GM12878 (cell line): ENCODE measurements around the gene LMX1B. TPM values are rescaled to one million over a fixed set of nuclear protein-coding genes. Genes with fewer than 3 reads are reported as not detected.

Experiments used
- ATAC-seq: fragments of 200-7000 bp; cut with Tn5 transposase; 3 replicates; pipeline ENCODE4 v1.9.1; 2020; ENCODE audit warnings: mild to moderate bottlenecking, moderate library complexity
- BruUV-seq: library from RNA; stranded (reverse); fragments of 400-500 nt; replicated peaks from 2 replicates; lab custom pipeline; 2021; lab: Mats Ljungman, UMichigan
- CTCF ChIA-PET: fragments of 300-600 bp; sonication (Branson Sonifier 250); formaldehyde crosslinking; extraction: SDS; loops from one replicate; lab custom pipeline; 2021; ENCODE audit warnings: inconsistent platforms; lab: Yijun Ruan, JAX
- POLR2A ChIA-PET: fragments of 350-600 bp; formaldehyde crosslinking; extraction: SDS; loops from one replicate; lab custom pipeline; 2021; ENCODE audit warnings: inconsistent platforms; lab: Charles Lee
- RAD21 ChIA-PET: fragments of 300-600 bp; sonication (Branson Sonifier 250); formaldehyde crosslinking; loops from one replicate; lab custom pipeline; 2023; ENCODE audit warnings: antibody characterized with exemption; ENCODE audit not compliant: unreplicated experiment; lab: Charles Lee
- SMC1A ChIA-PET: fragments of 300-600 bp; sonication (Branson Sonifier 250); formaldehyde crosslinking; loops from one replicate; lab custom pipeline; 2023; ENCODE audit not compliant: unreplicated experiment, uncharacterized antibody; lab: Charles Lee
- DNase-seq: peaks from one replicate; pipeline ENCODE4 v3.0.0-alpha.2; 2011; ENCODE audit warnings: low read depth, low spot score
- FAIRE-seq: peaks from 3 replicates; lab custom pipeline; 2011; peaks lifted over from hg19 to GRCh38; lab: Jason Lieb, UNC
- H2AFZ ChIP-seq: 2 replicates; pipeline ENCODE4 v1.6.0; 2011; ENCODE audit warnings: low read depth, low read length, control low read depth; ENCODE audit not compliant: control insufficient read depth
- H3K27ac ChIP-seq: 2 replicates; pipeline ENCODE4 v1.5.1; 2011; ENCODE audit warnings: control low read depth; ENCODE audit not compliant: control insufficient read depth, insufficient read depth
- H3K27me3 ChIP-seq, 2 experiments: replicated peaks in 1 of 2; 2 replicates each; pipeline versions ENCODE4 v1.6.0 to v1.6.1; 2011; ENCODE audit warnings: low read length in 1 of 2; ENCODE audit not compliant: control insufficient read depth in 2 of 2, insufficient read depth in 2 of 2
- H3K36me3 ChIP-seq, 2 experiments: 2 replicates each; pipeline ENCODE4 v1.5.1; 2011; ENCODE audit warnings: low read length in 1 of 2; ENCODE audit not compliant: control insufficient read depth in 2 of 2, insufficient read depth in 2 of 2
- H3K4me1 ChIP-seq: 2 replicates; pipeline ENCODE4 v1.6.1; 2011; ENCODE audit warnings: mild to moderate bottlenecking, low read length, moderate library complexity, mixed read lengths; ENCODE audit not compliant: control insufficient read depth, insufficient read depth
- H3K4me2 ChIP-seq: 2 replicates; pipeline ENCODE4 v1.6.0; 2011; ENCODE audit warnings: control low read depth; ENCODE audit not compliant: control insufficient read depth, insufficient read depth
- H3K4me3 ChIP-seq: fragments of 200-600 bp; sonication (generic); 2 replicates; pipeline ENCODE4 v1.5.1; 2016
- H3K79me2 ChIP-seq: 2 replicates; pipeline ENCODE4 v1.6.0; 2011; ENCODE audit warnings: low read length; ENCODE audit not compliant: control insufficient read depth, insufficient read depth
- H3K9ac ChIP-seq: 2 replicates; pipeline ENCODE4 v1.8.0; 2011; ENCODE audit warnings: low read length, control low read depth, mixed read lengths; ENCODE audit not compliant: control insufficient read depth, insufficient read depth
- H3K9me3 ChIP-seq: replicated peaks from 3 replicates; pipeline ENCODE4 v1.5.1; 2011; ENCODE audit warnings: mild to moderate bottlenecking, low read length; ENCODE audit not compliant: control insufficient read depth, insufficient read depth
- H4K20me1 ChIP-seq: 2 replicates; pipeline ENCODE4 v1.6.0; 2011; ENCODE audit not compliant: control insufficient read depth, insufficient read depth
- BMI1 ChIP-seq: fragments of 450-650 bp; IDR thresholded peaks from 2 replicates; pipeline ENCODE4 v1.6.1; 2016; ENCODE audit warnings: mild to moderate bottlenecking, moderate library complexity, borderline replicate concordance
- FOXK2 ChIP-seq: fragments of 450-650 bp; IDR thresholded peaks from 2 replicates; pipeline ENCODE4 v1.6.1; 2017; ENCODE audit warnings: mild to moderate bottlenecking, moderate library complexity
- HDAC6 ChIP-seq: fragments of 200-600 bp; sonication (generic); IDR thresholded peaks from one replicate; pipeline ENCODE4 v1.8.0; 2017; ENCODE audit warnings: antibody characterized with exemption; ENCODE audit not compliant: unreplicated experiment
- HDGF ChIP-seq: fragments of 450-650 bp; IDR thresholded peaks from 2 replicates; pipeline ENCODE4 v1.6.1; 2016; ENCODE audit warnings: antibody characterized with exemption
- MEF2B ChIP-seq: fragments of 450-650 bp; IDR thresholded peaks from 2 replicates; pipeline ENCODE4 v1.6.1; 2018; ENCODE audit warnings: mild to moderate bottlenecking, moderate library complexity; ENCODE audit not compliant: partially characterized antibody, poor library complexity, severe bottlenecking
- MTA2 ChIP-seq: fragments of 450-650 bp; IDR thresholded peaks from 2 replicates; pipeline ENCODE4 v1.6.1; 2016; ENCODE audit warnings: low read depth, mild to moderate bottlenecking, moderate library complexity
- PAX8 ChIP-seq: fragments of 450-650 bp; IDR thresholded peaks from 2 replicates; pipeline ENCODE4 v1.6.1; 2017; ENCODE audit warnings: mild to moderate bottlenecking, moderate library complexity
- POLR2A ChIP-seq: IDR thresholded peaks from 2 replicates; pipeline ENCODE4 v1.6.1; 2011; ENCODE audit warnings: low read depth, mild to moderate bottlenecking, low read length
- SMAD1 ChIP-seq: fragments of 450-650 bp; IDR thresholded peaks from 2 replicates; pipeline ENCODE4 v1.6.1; 2018; ENCODE audit warnings: mild to moderate bottlenecking, low read depth; ENCODE audit not compliant: partially characterized antibody
- ZNF384 ChIP-seq: IDR thresholded peaks from 2 replicates; pipeline ENCODE4 v1.6.1; 2012; ENCODE audit warnings: low read depth, mild to moderate bottlenecking, low read length, improper control_type of control experiment, borderline replicate concordance
- ZNF622 ChIP-seq: fragments of 450-650 bp; IDR thresholded peaks from 2 replicates; pipeline ENCODE4 v1.6.1; 2017; ENCODE audit warnings: mild to moderate bottlenecking, inconsistent platforms
- WGBS: methylation state at CpG from one replicate; pipeline ENCODE4 v1.1.6; 2016; ENCODE audit warnings: low lambda C conversion rate; ENCODE audit not compliant: insufficient replicate concordance, insufficient coverage; ENCODE audit errors: missing lambda C conversion rate; 5-methylcytosine and 5-hydroxymethylcytosine counted together
- in situ Hi-C: fragments of 300-500 bp; cut with MboI; formaldehyde crosslinking; loops from 9 replicates; pipeline ENCODE4 v1.14.3; 2018; ENCODE audit warnings: mixed read lengths
- intact Hi-C: fragments of 100-400 bp; cut with micrococcal nuclease; formaldehyde crosslinking; loops from one replicate; pipeline ENCODE4 v1.14.2; 2022; ENCODE audit not compliant: unreplicated experiment
- polyA plus RNA-seq, 11 experiments: library from polyadenylated mRNA; depleted of rRNA in 4 of 11; unstranded in 6 of 11; stranded (reverse) in 5 of 11; fragments of >200 nt; fragmentation: Nextera tagmentation in 4 of 11; fragmentation: Illumina TruSeq in 1 of 11; extraction: Ambion mirVana in 4 of 11; extraction: Trizol in 1 of 11; gene quantifications; 1 replicate in 1 of 11; 2 replicates in 10 of 11; pipeline versions ENCODE4 v1.2.1 to v1.2.3, GENCODE V29; 2011 to 2016; ENCODE audit warnings: inconsistent platforms in 2 of 11, missing spikeins in 2 of 11, low read depth in 1 of 11
- total RNA-seq, 4 experiments: library from RNA; depleted of rRNA in 3 of 4; stranded (reverse); fragments of >200 nt in 3 of 4; fragmentation: Illumina TruSeq in 1 of 4; extraction: Trizol in 1 of 4; gene quantifications; 2 replicates each; pipeline versions ENCODE4 v1.2.1 to v1.2.3, GENCODE V29; 2013 to 2021
- TF ChIP-seq, protein P1 (sequence below): IDR thresholded peaks from 2 replicates; pipeline ENCODE4 v1.6.1; 2012; ENCODE audit warnings: low read depth, low read length, improper control_type of control experiment
- TF ChIP-seq, protein P2 (sequence below): IDR thresholded peaks from 2 replicates; pipeline ENCODE4 v1.6.1; 2012; ENCODE audit warnings: improper control_type of control experiment, low read depth, low read length; ENCODE audit not compliant: insufficient replicate concordance

Gene LMX1B
- total and polyA plus RNA-seq, 10 of the 15 experiments (the other 5 are each of a cell fraction or from before 2014, with no cell fraction given): not detected

DNA sequence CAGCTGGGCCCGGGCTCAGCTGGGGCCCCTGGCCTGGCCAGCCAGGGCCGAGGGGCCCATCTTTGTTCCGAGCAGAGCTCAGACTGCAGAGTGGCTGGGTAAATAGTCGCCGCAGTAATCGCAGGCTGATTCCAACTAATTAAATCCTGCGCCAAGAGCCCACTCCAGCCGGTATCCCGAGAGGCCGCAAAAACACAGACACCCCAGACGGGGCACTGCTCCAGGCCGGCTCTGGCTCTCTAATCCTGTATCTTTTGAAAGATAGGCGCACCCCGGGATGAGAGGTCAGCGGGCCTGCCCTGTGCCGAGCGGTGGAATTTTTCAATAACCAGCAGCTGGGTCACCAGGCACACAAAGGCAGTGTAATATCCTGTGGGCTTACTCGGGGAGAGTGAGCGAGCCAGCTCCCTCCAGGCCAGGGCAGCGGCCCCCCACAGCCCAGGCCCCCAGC, 57.7 kb downstream of the LMX1B start:
- no peak overlapping the region for H3K4me3 ChIP-seq
- ChIA-PET RAD21 (no interaction called here), SMC1A (no interaction called here), CTCF (interaction anchor here (0.6 to 1.5 kb wide), 2 partner anchors 19 to 171 kb away, joined by 3 read pairs; no protein-coding TSS in a partner anchor), POLR2A (interaction anchor here (0.5 kb wide), 1 partner anchor 1668 kb away, joined by 5 read pairs; no protein-coding TSS in a partner anchor)
- no peak overlapping the region for H3K27ac ChIP-seq
- no peak overlapping the region for H3K4me2 ChIP-seq
- in situ Hi-C loops: no loop called here
- no peaks in the 10 kb centered on the region for H4K20me1 ChIP-seq
- no TSS peak for BruUV-seq
- H3K9me3 ChIP-seq: no peaks in the 10 kb centered on the region
- intact Hi-C loops: no loop called here
- TF ChIP-seq SMAD1 (no peak), ZNF622 (no peak), MTA2 (no peak), MEF2B (no peak), HDGF (no peak), ZNF384 (no peak), HDAC6 (no peak), FOXK2 (no peak), BMI1 (no peak), POLR2A (no peak), PAX8 (no peak)
- TF ChIP-seq, protein P1, sequence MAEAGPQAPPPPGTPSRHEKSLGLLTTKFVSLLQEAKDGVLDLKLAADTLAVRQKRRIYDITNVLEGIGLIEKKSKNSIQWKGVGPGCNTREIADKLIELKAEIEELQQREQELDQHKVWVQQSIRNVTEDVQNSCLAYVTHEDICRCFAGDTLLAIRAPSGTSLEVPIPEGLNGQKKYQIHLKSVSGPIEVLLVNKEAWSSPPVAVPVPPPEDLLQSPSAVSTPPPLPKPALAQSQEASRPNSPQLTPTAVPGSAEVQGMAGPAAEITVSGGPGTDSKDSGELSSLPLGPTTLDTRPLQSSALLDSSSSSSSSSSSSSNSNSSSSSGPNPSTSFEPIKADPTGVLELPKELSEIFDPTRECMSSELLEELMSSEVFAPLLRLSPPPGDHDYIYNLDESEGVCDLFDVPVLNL: no peak
- TF ChIP-seq, protein P2, sequence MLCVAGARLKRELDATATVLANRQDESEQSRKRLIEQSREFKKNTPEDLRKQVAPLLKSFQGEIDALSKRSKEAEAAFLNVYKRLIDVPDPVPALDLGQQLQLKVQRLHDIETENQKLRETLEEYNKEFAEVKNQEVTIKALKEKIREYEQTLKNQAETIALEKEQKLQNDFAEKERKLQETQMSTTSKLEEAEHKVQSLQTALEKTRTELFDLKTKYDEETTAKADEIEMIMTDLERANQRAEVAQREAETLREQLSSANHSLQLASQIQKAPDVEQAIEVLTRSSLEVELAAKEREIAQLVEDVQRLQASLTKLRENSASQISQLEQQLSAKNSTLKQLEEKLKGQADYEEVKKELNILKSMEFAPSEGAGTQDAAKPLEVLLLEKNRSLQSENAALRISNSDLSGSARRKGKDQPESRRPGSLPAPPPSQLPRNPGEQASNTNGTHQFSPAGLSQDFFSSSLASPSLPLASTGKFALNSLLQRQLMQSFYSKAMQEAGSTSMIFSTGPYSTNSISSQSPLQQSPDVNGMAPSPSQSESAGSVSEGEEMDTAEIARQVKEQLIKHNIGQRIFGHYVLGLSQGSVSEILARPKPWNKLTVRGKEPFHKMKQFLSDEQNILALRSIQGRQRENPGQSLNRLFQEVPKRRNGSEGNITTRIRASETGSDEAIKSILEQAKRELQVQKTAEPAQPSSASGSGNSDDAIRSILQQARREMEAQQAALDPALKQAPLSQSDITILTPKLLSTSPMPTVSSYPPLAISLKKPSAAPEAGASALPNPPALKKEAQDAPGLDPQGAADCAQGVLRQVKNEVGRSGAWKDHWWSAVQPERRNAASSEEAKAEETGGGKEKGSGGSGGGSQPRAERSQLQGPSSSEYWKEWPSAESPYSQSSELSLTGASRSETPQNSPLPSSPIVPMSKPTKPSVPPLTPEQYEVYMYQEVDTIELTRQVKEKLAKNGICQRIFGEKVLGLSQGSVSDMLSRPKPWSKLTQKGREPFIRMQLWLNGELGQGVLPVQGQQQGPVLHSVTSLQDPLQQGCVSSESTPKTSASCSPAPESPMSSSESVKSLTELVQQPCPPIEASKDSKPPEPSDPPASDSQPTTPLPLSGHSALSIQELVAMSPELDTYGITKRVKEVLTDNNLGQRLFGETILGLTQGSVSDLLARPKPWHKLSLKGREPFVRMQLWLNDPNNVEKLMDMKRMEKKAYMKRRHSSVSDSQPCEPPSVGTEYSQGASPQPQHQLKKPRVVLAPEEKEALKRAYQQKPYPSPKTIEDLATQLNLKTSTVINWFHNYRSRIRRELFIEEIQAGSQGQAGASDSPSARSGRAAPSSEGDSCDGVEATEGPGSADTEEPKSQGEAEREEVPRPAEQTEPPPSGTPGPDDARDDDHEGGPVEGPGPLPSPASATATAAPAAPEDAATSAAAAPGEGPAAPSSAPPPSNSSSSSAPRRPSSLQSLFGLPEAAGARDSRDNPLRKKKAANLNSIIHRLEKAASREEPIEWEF: no peak
- DNase-seq (no peak), ATAC-seq (no peak), FAIRE-seq (no peak)
- no peak overlapping the region for H2AFZ ChIP-seq
- 35% methylated on average over 17 of the region's 20 CpGs for WGBS
- no peaks in the 10 kb centered on the region for H3K36me3 ChIP-seq
- no peaks in the 10 kb centered on the region for H3K79me2 ChIP-seq
- H3K9ac ChIP-seq: no peak overlapping the region
- H3K27me3 ChIP-seq: peaks cover 17 to 18% of the 10 kb centered on the region in 2 experiments; a peak in 3 of 4 replicates
- H3K4me1 ChIP-seq: no peaks in the 10 kb centered on the region
